AG10803 (cell line): ENCODE data around the gene FSTL4.

Experiments
- DNase-seq: peaks from one replicate; pipeline ENCODE4 v3.0.0; 2010; ENCODE audit warnings: low read depth
- H3K4me3 ChIP-seq: 2 replicates; pipeline ENCODE4 v1.5.1; 2011; ENCODE audit warnings: mild to moderate bottlenecking, low read length, control low read depth
- TF ChIP-seq, protein P1 (sequence below): conservative IDR thresholded peaks from 2 replicates; pipeline ENCODE4 v1.5.1; 2011; ENCODE audit warnings: mild to moderate bottlenecking, low read length, control low read depth, inconsistent platforms

FSTL4 gene

DNA sequence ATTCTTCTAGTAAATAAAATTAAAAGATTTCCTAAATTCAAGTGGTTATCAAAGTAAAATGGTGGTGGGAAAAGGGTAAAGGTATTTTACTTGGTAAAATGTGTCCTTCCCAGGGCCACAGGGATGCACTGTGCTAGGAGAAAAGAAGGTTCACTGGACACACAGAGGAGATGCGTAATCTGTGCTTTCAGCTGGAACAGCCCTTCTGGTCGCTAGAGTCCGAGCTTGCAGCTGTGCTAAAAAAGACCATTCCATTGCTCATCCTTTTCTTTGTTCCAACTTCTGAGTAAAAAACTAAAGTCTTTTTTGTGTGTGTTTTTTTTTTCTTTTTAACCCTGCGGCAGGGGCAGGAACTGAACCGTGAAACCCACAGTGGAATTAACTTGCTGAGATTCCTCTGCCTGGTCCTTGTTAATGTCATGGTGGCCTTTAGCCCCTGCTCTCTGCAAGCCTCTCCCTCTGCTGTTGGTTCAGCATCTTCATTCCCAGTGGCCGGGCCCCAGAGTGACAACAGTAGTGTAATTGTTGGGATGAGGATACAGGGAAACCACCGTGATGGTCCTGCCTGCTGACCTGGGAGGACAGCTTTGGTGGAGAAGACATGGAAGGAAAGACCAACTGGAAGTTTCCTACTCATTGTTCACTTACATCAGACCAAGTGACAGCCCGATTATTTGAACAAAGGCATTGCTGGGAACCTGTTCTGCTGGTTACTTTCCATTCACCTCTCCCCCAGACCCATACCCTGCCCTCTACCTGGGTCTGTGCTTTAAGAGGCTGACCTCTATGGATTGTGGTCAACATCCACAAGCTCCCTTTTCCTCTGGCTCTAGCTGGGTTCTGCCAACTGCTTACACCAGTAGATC, 31.9 kb upstream of the FSTL4 start:
- H3K4me3 ChIP-seq, result no peak overlapping the region
- DNase-seq, result no peak
- TF ChIP-seq, protein P1, sequence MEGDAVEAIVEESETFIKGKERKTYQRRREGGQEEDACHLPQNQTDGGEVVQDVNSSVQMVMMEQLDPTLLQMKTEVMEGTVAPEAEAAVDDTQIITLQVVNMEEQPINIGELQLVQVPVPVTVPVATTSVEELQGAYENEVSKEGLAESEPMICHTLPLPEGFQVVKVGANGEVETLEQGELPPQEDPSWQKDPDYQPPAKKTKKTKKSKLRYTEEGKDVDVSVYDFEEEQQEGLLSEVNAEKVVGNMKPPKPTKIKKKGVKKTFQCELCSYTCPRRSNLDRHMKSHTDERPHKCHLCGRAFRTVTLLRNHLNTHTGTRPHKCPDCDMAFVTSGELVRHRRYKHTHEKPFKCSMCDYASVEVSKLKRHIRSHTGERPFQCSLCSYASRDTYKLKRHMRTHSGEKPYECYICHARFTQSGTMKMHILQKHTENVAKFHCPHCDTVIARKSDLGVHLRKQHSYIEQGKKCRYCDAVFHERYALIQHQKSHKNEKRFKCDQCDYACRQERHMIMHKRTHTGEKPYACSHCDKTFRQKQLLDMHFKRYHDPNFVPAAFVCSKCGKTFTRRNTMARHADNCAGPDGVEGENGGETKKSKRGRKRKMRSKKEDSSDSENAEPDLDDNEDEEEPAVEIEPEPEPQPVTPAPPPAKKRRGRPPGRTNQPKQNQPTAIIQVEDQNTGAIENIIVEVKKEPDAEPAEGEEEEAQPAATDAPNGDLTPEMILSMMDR, result no peak

DNA sequence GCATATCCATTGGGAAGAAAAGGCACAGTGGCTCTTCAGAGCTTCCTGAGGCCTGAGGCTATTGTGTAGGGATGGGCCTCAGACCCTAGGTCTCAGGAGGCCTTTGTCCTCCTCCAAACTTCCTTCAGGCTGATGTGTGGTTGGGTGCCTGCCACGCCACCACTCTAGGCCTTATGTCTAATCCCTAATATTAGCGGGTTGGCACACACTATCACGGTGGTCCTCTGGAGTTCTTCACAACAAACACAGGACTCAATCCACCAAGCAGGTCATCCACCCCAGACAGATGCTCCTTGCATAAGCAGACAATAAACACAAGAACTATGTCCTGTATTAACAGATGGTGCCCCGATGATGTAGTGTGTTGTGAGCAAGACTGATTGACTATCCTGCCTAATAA, 31.0 kb upstream of the FSTL4 start:
- TF ChIP-seq, protein P1, result no peak
- no peak overlapping the region for H3K4me3 ChIP-seq
- DNase-seq, result no peak

DNA sequence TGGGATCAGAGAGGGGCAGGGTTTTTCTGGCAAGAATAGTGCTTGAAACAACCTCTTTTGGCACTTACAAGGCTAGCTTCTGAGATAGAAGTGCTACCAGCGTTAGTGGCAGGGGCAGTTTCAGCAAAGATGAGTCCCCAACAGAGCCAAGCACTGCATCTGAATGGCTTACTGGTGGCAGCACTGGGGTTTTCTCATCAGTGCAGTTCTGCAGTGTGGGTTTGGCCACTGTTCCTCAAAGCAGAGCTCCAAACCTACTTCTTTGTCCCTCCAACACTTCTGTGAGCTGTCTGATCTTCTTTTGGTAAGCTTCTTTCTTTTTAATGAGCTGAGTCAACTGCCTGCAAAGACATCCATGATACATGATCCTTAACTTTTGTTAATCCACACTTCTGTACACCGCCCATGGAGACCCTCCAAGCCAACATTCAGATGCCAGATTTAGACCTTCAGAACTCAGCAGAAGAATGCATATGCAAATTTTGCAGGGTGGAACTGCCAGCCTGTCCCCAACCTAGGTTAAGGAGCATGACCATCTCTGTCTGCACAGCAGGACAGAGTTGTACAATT, 29.9 kb upstream of the FSTL4 start:
- TF ChIP-seq, protein P1, result no peak
- H3K4me3 ChIP-seq, result no peak overlapping the region
- DNase-seq, result no peak

DNA sequence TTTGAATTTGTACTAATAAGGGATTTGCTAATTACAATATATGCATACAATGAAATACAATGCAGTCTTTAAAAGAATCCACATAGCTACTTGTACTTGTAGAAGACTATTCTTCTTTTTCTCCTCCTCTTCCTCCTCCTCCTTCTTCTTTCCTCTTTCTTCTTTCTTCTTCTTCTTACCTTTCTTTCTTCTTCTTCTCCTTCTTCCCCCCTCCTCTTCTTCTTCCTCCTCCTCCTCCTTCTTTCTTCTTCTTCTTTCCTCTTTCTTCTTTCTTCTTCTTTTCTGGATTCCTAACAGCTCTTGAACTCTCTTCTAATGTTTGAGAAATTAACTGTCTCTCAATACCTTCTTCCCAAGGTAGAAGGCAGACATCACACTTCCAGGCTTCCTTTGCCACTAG, 29.3 kb upstream of the FSTL4 start:
- no peak for DNase-seq
- TF ChIP-seq, protein P1, result no peak
- no peak overlapping the region for H3K4me3 ChIP-seq

DNA sequence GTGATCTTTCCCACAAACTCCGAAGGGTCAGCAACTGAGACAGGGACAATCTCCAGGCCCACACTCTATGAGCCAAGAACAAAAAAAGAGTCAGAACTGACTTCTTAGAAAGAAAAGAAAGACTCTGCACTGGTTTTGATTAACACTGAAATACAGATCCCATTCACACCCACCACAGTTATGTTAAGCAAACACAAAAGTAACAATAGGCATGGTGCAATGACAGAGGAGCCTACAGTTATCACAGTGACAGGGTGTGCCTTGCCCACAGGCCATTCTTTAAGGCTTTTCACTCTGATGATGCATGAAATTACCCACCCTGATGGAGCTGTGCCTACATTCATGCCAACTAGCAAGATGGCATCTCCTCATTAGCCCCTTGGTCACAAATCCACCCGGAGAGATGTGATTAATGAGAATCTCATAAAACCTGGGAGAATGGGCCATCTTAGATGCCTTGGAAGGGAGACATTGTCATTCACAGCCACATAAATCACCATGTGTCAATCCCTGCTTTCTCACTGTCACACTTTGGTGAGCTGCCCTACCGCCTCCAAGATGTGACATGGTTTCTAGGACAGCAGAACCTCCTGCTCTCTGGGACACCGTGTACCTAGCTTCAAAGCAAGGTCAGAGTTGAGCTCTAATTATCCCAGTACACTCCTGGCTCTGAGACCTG, 27.6 kb upstream of the FSTL4 start:
- H3K4me3 ChIP-seq, result no peak overlapping the region
- DNase-seq, result no peak
- TF ChIP-seq, protein P1, result no peak

DNA sequence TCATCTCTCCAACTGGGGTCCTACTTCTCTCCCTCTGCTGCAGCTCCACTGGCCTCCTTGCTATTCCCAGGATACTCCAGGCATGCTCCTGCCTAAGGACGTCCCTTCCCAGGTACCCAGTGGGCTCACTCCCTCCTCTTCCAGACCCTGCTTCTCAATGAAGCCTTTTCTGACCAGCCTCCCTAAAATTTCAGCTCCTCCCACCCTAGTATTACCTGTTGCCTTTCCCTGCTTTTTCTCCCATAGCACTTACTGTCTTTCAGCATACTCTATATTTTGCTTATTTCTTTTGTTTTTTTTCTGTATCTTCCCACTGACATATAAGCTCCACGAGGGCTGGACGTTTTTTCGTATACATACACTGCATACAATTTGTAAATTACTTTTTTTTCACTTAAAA, 26.1 kb upstream of the FSTL4 start:
- H3K4me3 ChIP-seq, result no peak overlapping the region
- TF ChIP-seq, protein P1, result no peak
- no peak for DNase-seq

DNA sequence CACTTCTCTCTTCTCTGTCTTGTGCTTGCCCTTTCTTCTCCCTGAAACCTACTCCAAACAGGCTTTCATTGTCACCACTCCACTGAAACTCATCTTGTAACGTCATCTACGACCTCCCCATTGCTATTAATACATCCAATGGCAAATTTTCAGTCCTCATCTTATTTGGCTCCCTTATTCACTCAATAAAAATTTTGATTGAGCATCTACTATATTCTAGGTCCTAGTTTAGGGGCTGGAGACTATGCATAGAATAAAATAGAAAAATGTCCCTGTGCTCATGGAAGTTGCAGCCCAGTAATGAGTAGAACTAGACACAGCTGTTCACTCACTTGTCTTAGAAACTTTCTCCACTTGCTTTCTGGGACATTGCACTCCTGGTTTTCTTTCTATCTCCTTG, 24.9 kb upstream of the FSTL4 start:
- DNase-seq, result no peak
- TF ChIP-seq, protein P1, result no peak
- H3K4me3 ChIP-seq, result no peak overlapping the region
